Neuronal stem cell (in vitro differentiated cells): ENCODE data around the gene PLEKHH2.

Source experiments
- DNase-seq: peaks from one replicate; pipeline ENCODE4 v3.0.0-alpha.2; 2013; ENCODE audit warnings: low spot score
- H2AFZ ChIP-seq: one replicate; pipeline ENCODE4 v1.6.1; 2013; ENCODE audit warnings: mild to moderate bottlenecking, low read length, inconsistent platforms
- H2AK5ac ChIP-seq: 2 replicates; pipeline ENCODE4 v1.6.1; 2013; ENCODE audit warnings: low read depth, mild to moderate bottlenecking, inconsistent platforms, low read length, moderate library complexity, mixed read lengths
- H2BK120ac ChIP-seq: 2 replicates; pipeline ENCODE4 v1.6.1; 2013; ENCODE audit warnings: low read depth, mild to moderate bottlenecking, inconsistent platforms, low read length, moderate library complexity, mixed read lengths
- H2BK12ac ChIP-seq: one replicate; pipeline ENCODE4 v1.6.1; 2013; ENCODE audit warnings: low read length, inconsistent platforms
- H2BK15ac ChIP-seq: 2 replicates; pipeline ENCODE4 v1.6.1; 2013; ENCODE audit warnings: mild to moderate bottlenecking, low read length, inconsistent platforms, mixed read lengths
- H2BK5ac ChIP-seq: one replicate; pipeline ENCODE4 v1.6.1; 2013; ENCODE audit warnings: inconsistent platforms, mild to moderate bottlenecking, low read length, moderate library complexity
- H3K14ac ChIP-seq: one replicate; pipeline ENCODE4 v1.6.1; 2013; ENCODE audit warnings: low read length, inconsistent platforms
- H3K18ac ChIP-seq: 2 replicates; pipeline ENCODE4 v1.6.1; 2013; ENCODE audit warnings: low read length, inconsistent platforms
- H3K23ac ChIP-seq: 2 replicates; pipeline ENCODE4 v1.6.1; 2013; ENCODE audit warnings: low read depth, mild to moderate bottlenecking, mixed read lengths, low read length, inconsistent platforms; ENCODE audit not compliant: poor library complexity
- H3K27ac ChIP-seq: replicated peaks from 3 replicates; pipeline ENCODE4 v1.5.1; 2013; ENCODE audit warnings: low read length, inconsistent platforms
- H3K27me3 ChIP-seq, 3 experiments: 2 replicates each; pipeline ENCODE4 v1.6.1; 2013; ENCODE audit warnings: low read length in 3 of 3, mild to moderate bottlenecking in 2 of 3, inconsistent platforms in 1 of 3, low read depth in 1 of 3, mixed read lengths in 1 of 3, moderate library complexity in 1 of 3; ENCODE audit not compliant: control insufficient read depth in 3 of 3, insufficient read depth in 3 of 3
- H3K36me3 ChIP-seq, 2 donors: replicated peaks in 1 of 2; 2 replicates each; pipeline ENCODE4 v1.6.1; 2013; ENCODE audit warnings: low read length in 2 of 2; ENCODE audit not compliant: control insufficient read depth in 2 of 2, insufficient read depth in 2 of 2
- H3K4ac ChIP-seq: 2 replicates; pipeline ENCODE4 v1.6.1; 2013; ENCODE audit warnings: inconsistent platforms, mild to moderate bottlenecking, low read length, moderate library complexity
- H3K4me1 ChIP-seq, 2 donors: 1 replicate in 1 of 2; 2 replicates in 1 of 2; pipeline ENCODE4 v1.6.1; 2013; ENCODE audit warnings: low read length in 2 of 2, low read depth in 1 of 2; ENCODE audit not compliant: control insufficient read depth in 2 of 2, insufficient read depth in 1 of 2
- H3K4me2 ChIP-seq: one replicate; pipeline ENCODE4 v1.6.1; 2013; ENCODE audit warnings: mild to moderate bottlenecking, low read length, inconsistent platforms; ENCODE audit not compliant: insufficient read depth, poor library complexity, severe bottlenecking
- H3K4me3 ChIP-seq, 2 donors: 2 replicates each; pipeline ENCODE4 v1.5.1; 2013; ENCODE audit warnings: low read length in 2 of 2, mild to moderate bottlenecking in 2 of 2, inconsistent platforms in 1 of 2, moderate library complexity in 1 of 2
- H3K79me1 ChIP-seq: one replicate; pipeline ENCODE4 v1.6.1; 2013; ENCODE audit warnings: low read depth, mild to moderate bottlenecking, inconsistent platforms, low read length, moderate library complexity
- H3K9ac ChIP-seq: one replicate; pipeline ENCODE4 v1.6.1; 2013; ENCODE audit warnings: mild to moderate bottlenecking, low read depth, low read length, inconsistent platforms; ENCODE audit not compliant: poor library complexity
- H3K9me3 ChIP-seq, 2 donors: replicated peaks in 1 of 2; 2 replicates each; pipeline versions ENCODE3 to v1.6.1; 2013; ENCODE audit warnings: low read length in 2 of 2, mild to moderate bottlenecking in 2 of 2, inconsistent platforms in 1 of 2, low read depth in 1 of 2, mixed read lengths in 1 of 2, moderate library complexity in 1 of 2; ENCODE audit not compliant: control insufficient read depth in 2 of 2, insufficient read depth in 1 of 2
- H4K8ac ChIP-seq: one replicate; pipeline ENCODE4 v1.6.1; 2013; ENCODE audit warnings: low read depth, mild to moderate bottlenecking, inconsistent platforms, low read length, moderate library complexity
- H4K91ac ChIP-seq: one replicate; pipeline ENCODE4 v1.6.1; 2013; ENCODE audit warnings: low read length, low read depth, mild to moderate bottlenecking, inconsistent platforms; ENCODE audit not compliant: poor library complexity
- WGBS, 2 donors: extraction: QIAGEN DNeasy Blood & Tissue Kit; methylation state at CpG; one replicate each; pipeline ENCODE4 v1.1.7; 2013; ENCODE audit warnings: missing lambda C conversion rate in 2 of 2, mixed read lengths in 1 of 2; ENCODE audit not compliant: insufficient read length in 2 of 2, insufficient replicate concordance in 1 of 2; ENCODE audit errors: extremely low coverage in 2 of 2; 5-methylcytosine and 5-hydroxymethylcytosine counted together

The PLEKHH2 gene

GRCh38 chr2:43796206-43796605 is 159.1 kb downstream of the PLEKHH2 start:
- Histone ChIP-seq H2AK5ac (no peak overlapping the region), H4K91ac (no peak overlapping the region), H3K4ac (no peak overlapping the region), H3K23ac (no peak overlapping the region), H3K27ac (no peak overlapping the region), H3K4me1 (no peaks in the 10 kb centered on the region), H2BK5ac (no peak overlapping the region), H2AFZ (no peak overlapping the region), H3K9me3 (no peaks in the 10 kb centered on the region), H2BK120ac (no peak overlapping the region), H3K79me1 (no peaks in the 10 kb centered on the region), H3K18ac (no peak overlapping the region), H3K4me2 (no peak overlapping the region), H3K27me3 (no peaks in the 10 kb centered on the region), H4K8ac (no peak overlapping the region), H3K4me3 (no peak overlapping the region), H2BK12ac (no peak overlapping the region), H3K9ac (no peak overlapping the region), H2BK15ac (no peak overlapping the region), H3K14ac (no peak overlapping the region), H3K36me3 (peaks cover 0 to 14% of the 10 kb centered on the region in 2 donors)
- no CpG with 5 or more reads among the region's 1 CpG for WGBS, 2 donors
- no peak for DNase-seq

- H3K18ac ChIP-seq, result no peak overlapping the region
- no CpG with 5 or more reads among the region's 4 CpGs for WGBS, 2 donors
- H3K4ac ChIP-seq, result no peak overlapping the region
- H2AK5ac ChIP-seq, result no peak overlapping the region
- no peak overlapping the region for H3K23ac ChIP-seq
- no peak overlapping the region for H2BK5ac ChIP-seq
- no peak overlapping the region for H3K4me3 ChIP-seq
- DNase-seq, result no peak
- no peak overlapping the region for H2AFZ ChIP-seq
- no peak overlapping the region for H3K9ac ChIP-seq
- no peak overlapping the region for H3K4me2 ChIP-seq
- H2BK12ac ChIP-seq, result no peak overlapping the region
- no peak overlapping the region for H2BK120ac ChIP-seq
- no peak overlapping the region for H3K14ac ChIP-seq
- no peaks in the 10 kb centered on the region for H3K27me3 ChIP-seq
- H2BK15ac ChIP-seq, result no peak overlapping the region
- no peaks in the 10 kb centered on the region for H3K9me3 ChIP-seq
- no peak overlapping the region for H3K27ac ChIP-seq
- H3K4me1 ChIP-seq, result no peaks in the 10 kb centered on the region
- peaks cover 0 to 7% of the 10 kb centered on the region in 2 donors for H3K36me3 ChIP-seq
- no peak overlapping the region for H4K91ac ChIP-seq
- no peak overlapping the region for H4K8ac ChIP-seq
- no peaks in the 10 kb centered on the region for H3K79me1 ChIP-seq
These were observed 161.2 kb downstream of the PLEKHH2 start for GRCh38 chr2:43798300-43798699.

- Histone ChIP-seq H3K4me2 (no peak overlapping the region), H2AFZ (no peak overlapping the region), H3K9me3 (no peaks in the 10 kb centered on the region), H3K9ac (no peak overlapping the region), H3K27me3 (no peaks in the 10 kb centered on the region), H3K18ac (no peak overlapping the region), H2BK15ac (no peak overlapping the region), H3K36me3 (peaks cover 0 to 13% of the 10 kb centered on the region in 2 donors), H2BK12ac (no peak overlapping the region), H4K91ac (no peak overlapping the region), H3K27ac (no peak overlapping the region), H3K14ac (no peak overlapping the region), H2BK5ac (no peak overlapping the region), H2BK120ac (no peak overlapping the region), H3K4ac (no peak overlapping the region), H4K8ac (no peak overlapping the region), H2AK5ac (no peak overlapping the region), H3K4me1 (no peaks in the 10 kb centered on the region), H3K23ac (no peak overlapping the region), H3K79me1 (no peaks in the 10 kb centered on the region), H3K4me3 (no peak overlapping the region)
- DNase-seq, result no peak
These were observed 163.8 kb downstream of the PLEKHH2 start for GRCh38 chr2:43800894-43801293.

GRCh38 chr2:43802135-43802534 is 165.1 kb downstream of the PLEKHH2 start:
- no peak overlapping the region for H3K18ac ChIP-seq
- no peak overlapping the region for H3K23ac ChIP-seq

More at GRCh38 chr2:43802135-43802534, 165.1 kb downstream of the PLEKHH2 start:
- Histone ChIP-seq H2AFZ (no peak overlapping the region), H4K91ac (no peak overlapping the region), H3K9me3 (no peaks in the 10 kb centered on the region), H2AK5ac (no peak overlapping the region), H3K4me3 (no peak overlapping the region), H3K9ac (no peak overlapping the region), H2BK5ac (no peak overlapping the region), H3K36me3 (peaks cover 0 to 13% of the 10 kb centered on the region in 2 donors), H3K27ac (no peak overlapping the region), H3K4me2 (no peak overlapping the region), H2BK15ac (no peak overlapping the region), H3K79me1 (no peaks in the 10 kb centered on the region), H2BK120ac (no peak overlapping the region), H3K4me1 (no peaks in the 10 kb centered on the region), H3K27me3 (no peaks in the 10 kb centered on the region), H3K4ac (no peak overlapping the region), H3K14ac (no peak overlapping the region), H2BK12ac (no peak overlapping the region), H4K8ac (no peak overlapping the region)
- DNase-seq, result no peak
- WGBS, 2 donors, result no CpG with 5 or more reads among the region's 2 CpGs
